ENCODE results near the gene HNRNPU.

DNA sequence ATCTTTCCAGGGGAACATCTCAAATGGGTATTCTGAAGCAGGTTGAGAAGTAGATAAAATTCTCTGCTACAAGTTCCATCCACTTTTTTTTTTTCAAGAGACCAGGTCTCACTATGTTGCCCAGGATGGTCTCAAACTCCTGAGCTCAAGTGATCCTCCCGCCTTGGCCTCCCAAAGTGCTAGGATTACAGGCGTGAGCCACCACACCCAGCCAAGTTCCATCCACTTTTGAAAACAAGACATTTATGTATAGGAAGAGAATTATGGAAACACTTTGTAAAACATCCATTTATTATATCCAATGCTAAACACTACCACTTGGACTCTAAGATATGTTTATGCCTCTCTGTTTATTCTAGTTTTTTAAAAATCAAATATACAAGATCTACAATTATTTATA lies 13.4 kb downstream of the HNRNPU start:
- TF ChIP-seq, protein P1, sequence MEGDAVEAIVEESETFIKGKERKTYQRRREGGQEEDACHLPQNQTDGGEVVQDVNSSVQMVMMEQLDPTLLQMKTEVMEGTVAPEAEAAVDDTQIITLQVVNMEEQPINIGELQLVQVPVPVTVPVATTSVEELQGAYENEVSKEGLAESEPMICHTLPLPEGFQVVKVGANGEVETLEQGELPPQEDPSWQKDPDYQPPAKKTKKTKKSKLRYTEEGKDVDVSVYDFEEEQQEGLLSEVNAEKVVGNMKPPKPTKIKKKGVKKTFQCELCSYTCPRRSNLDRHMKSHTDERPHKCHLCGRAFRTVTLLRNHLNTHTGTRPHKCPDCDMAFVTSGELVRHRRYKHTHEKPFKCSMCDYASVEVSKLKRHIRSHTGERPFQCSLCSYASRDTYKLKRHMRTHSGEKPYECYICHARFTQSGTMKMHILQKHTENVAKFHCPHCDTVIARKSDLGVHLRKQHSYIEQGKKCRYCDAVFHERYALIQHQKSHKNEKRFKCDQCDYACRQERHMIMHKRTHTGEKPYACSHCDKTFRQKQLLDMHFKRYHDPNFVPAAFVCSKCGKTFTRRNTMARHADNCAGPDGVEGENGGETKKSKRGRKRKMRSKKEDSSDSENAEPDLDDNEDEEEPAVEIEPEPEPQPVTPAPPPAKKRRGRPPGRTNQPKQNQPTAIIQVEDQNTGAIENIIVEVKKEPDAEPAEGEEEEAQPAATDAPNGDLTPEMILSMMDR (IDR thresholded peaks at IDR 0.05): no peak
- TF ChIP-seq EZH2phosphoT487 (IDR thresholded peaks at IDR 0.05) (no peak), EZH2 (IDR thresholded peaks at IDR 0.05) (no peak)
